Measurements from ENCODE around the gene TOX2.

DNA sequence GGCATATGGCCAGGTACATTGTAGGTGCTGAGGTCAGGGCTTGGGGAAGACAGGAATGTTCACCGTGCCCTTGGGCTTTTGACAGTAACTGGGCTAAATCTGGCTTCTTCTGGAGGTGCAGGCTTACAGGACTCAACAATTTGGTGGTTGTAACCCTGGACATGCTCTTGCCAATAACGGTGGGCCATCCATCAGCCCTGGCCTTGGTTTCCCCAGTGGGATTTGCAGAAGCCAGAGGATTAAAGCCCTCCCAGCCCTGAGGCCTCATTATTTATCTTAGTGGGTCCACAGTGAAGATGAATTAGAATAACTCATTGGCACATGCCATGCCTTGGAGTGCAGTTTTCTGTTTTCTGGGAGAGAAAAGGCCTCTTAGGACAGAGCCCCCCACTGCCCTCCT, 44.0 kb downstream of the TOX2 start:
- no peak for TF ChIP-seq POLR2A (IDR thresholded peaks at IDR 0.05)
- TF ChIP-seq, protein P1, sequence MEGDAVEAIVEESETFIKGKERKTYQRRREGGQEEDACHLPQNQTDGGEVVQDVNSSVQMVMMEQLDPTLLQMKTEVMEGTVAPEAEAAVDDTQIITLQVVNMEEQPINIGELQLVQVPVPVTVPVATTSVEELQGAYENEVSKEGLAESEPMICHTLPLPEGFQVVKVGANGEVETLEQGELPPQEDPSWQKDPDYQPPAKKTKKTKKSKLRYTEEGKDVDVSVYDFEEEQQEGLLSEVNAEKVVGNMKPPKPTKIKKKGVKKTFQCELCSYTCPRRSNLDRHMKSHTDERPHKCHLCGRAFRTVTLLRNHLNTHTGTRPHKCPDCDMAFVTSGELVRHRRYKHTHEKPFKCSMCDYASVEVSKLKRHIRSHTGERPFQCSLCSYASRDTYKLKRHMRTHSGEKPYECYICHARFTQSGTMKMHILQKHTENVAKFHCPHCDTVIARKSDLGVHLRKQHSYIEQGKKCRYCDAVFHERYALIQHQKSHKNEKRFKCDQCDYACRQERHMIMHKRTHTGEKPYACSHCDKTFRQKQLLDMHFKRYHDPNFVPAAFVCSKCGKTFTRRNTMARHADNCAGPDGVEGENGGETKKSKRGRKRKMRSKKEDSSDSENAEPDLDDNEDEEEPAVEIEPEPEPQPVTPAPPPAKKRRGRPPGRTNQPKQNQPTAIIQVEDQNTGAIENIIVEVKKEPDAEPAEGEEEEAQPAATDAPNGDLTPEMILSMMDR (IDR thresholded peaks at IDR 0.05): no peak

All from thyroid gland (tissue), 4 donors.